ENCODE results near the gene RASSF4.

RASSF4 gene

GRCh38 chr10:45023426-45023825 is 63.8 kb downstream of the RASSF4 start:
- H3K4me3 ChIP-seq, result no peak overlapping the region
- H3K27ac ChIP-seq, result no peak overlapping the region

- Histone ChIP-seq H3K4me3 (no peak overlapping the region), H3K27ac (no peak overlapping the region)
These were observed 74.7 kb downstream of the RASSF4 start for GRCh38 chr10:45034301-45034700.

GRCh38 chr10:45035673-45036072 is 76.1 kb downstream of the RASSF4 start:
- Histone ChIP-seq H3K4me3 (no peak overlapping the region), H3K27ac (no peak overlapping the region)

- no peak overlapping the region for H3K4me3 ChIP-seq
- no peak overlapping the region for H3K27ac ChIP-seq
These were observed 81.4 kb downstream of the RASSF4 start for GRCh38 chr10:45040921-45041542.

- Histone ChIP-seq H3K27ac (no peak overlapping the region), H3K4me3 (no peak overlapping the region)
These were observed 84.7 kb downstream of the RASSF4 start for GRCh38 chr10:45044290-45044689.
